T-helper 2 cell treated with Interferon-gamma antibody and Interleukin-4, amounts not matched to agents 100 ng/mL and 5 ng/mL, for 36 hours (primary cell): ENCODE results near the gene PLXDC2. TPM values are rescaled to one million over a fixed set of nuclear protein-coding genes. Genes with fewer than 3 reads are reported as not detected.

Experiments
- intact Hi-C: fragments of 100-400 bp; cut with micrococcal nuclease; formaldehyde crosslinking; loops from one replicate; pipeline ENCODE4 v1.15.1; 2023
- total RNA-seq: library from RNA; stranded (reverse); gene quantifications from 2 replicates; pipeline ENCODE4 v1.2.3, GENCODE V29; 2022

The PLXDC2 gene
- total RNA-seq, 1 donor from 2014 or later, result not detected

GRCh38 chr10:19908991-19909696 is 92.9 kb downstream of the PLXDC2 start:
- intact Hi-C loops, result no loop called here

- intact Hi-C loops, result no loop called here
Measured at GRCh38 chr10:19911886-19912285, 95.7 kb downstream of the PLXDC2 start.

- intact Hi-C loops, result no loop called here
Measured at GRCh38 chr10:19913987-19914386, 97.8 kb downstream of the PLXDC2 start.

GRCh38 chr10:19915125-19915524 is 98.9 kb downstream of the PLXDC2 start:
- intact Hi-C loops, result no loop called here

- intact Hi-C loops, result no loop called here
Measured at GRCh38 chr10:19915816-19916215, 99.6 kb downstream of the PLXDC2 start.

- intact Hi-C loops, result no loop called here
Measured at GRCh38 chr10:19917751-19918478, 101.7 kb downstream of the PLXDC2 start.

- intact Hi-C loops, result no loop called here
Measured at GRCh38 chr10:19918794-19919193, 102.6 kb downstream of the PLXDC2 start.

- intact Hi-C loops, result no loop called here
Measured at GRCh38 chr10:19919671-19920070, 103.4 kb downstream of the PLXDC2 start.

- intact Hi-C loops, result no loop called here
Measured at GRCh38 chr10:19920075-19920726, 104.0 kb downstream of the PLXDC2 start.

- intact Hi-C loops, result no loop called here
Measured at GRCh38 chr10:19921300-19922140, 105.3 kb downstream of the PLXDC2 start.

- intact Hi-C loops, result no loop called here
Measured at GRCh38 chr10:19922236-19922963, 106.2 kb downstream of the PLXDC2 start.

GRCh38 chr10:19925064-19925463 is 108.8 kb downstream of the PLXDC2 start:
- intact Hi-C loops, result no loop called here

GRCh38 chr10:19928936-19929335 is 112.7 kb downstream of the PLXDC2 start:
- intact Hi-C loops, result no loop called here

GRCh38 chr10:19929506-19930140 is 113.4 kb downstream of the PLXDC2 start:
- intact Hi-C loops, result no loop called here

GRCh38 chr10:19930936-19931893 is 115.0 kb downstream of the PLXDC2 start:
- intact Hi-C loops, result no loop called here

- intact Hi-C loops, result no loop called here
Measured at GRCh38 chr10:19931894-19932590, 115.8 kb downstream of the PLXDC2 start.

GRCh38 chr10:19932806-19933371 is 116.7 kb downstream of the PLXDC2 start:
- intact Hi-C loops, result no loop called here

GRCh38 chr10:19933772-19934171 is 117.5 kb downstream of the PLXDC2 start:
- intact Hi-C loops, result no loop called here
